Measurements from ENCODE around the gene SLC38A8. TPM values are rescaled to one million over a fixed set of nuclear protein-coding genes. Genes with fewer than 3 reads are reported as not detected.

Gene SLC38A8
- total RNA-seq, 4 donors from 2014 or later, result not detected

DNA sequence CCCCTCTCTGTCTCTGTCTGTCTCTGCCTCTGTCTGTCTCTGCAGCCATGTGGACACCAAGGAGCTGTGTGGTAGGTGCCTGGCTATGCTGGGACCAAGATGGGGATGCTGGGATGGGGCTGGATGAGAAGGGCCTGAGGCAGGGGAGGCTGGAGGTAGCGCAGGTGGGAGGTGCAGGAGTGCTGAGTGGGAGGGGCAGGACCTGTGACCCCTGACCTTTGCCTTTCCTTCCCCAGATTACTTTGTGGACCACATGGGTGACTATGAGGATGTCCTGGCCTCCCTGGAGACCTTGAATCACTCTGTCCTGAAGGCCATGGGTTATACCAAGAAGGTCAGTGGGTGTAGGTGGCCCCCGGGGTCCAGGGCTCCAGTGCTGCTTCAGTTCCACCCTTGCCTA is 61.8 kb downstream of the SLC38A8 start:
- Histone ChIP-seq H3K4me1 (no peaks in the 10 kb centered on the region), H3K9me3 (peaks cover 0 to 21% (median 0%) of the 10 kb centered on the region in 3 donors), H3K27ac (no peak overlapping the region), H3K4me3 (no peak overlapping the region), H3K36me3 (no peaks in the 10 kb centered on the region), H3K27me3 (peaks cover 3% of the 10 kb centered on the region)
- TF ChIP-seq, protein P1, sequence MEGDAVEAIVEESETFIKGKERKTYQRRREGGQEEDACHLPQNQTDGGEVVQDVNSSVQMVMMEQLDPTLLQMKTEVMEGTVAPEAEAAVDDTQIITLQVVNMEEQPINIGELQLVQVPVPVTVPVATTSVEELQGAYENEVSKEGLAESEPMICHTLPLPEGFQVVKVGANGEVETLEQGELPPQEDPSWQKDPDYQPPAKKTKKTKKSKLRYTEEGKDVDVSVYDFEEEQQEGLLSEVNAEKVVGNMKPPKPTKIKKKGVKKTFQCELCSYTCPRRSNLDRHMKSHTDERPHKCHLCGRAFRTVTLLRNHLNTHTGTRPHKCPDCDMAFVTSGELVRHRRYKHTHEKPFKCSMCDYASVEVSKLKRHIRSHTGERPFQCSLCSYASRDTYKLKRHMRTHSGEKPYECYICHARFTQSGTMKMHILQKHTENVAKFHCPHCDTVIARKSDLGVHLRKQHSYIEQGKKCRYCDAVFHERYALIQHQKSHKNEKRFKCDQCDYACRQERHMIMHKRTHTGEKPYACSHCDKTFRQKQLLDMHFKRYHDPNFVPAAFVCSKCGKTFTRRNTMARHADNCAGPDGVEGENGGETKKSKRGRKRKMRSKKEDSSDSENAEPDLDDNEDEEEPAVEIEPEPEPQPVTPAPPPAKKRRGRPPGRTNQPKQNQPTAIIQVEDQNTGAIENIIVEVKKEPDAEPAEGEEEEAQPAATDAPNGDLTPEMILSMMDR (IDR thresholded peaks at IDR 0.05), result no peak
- no peak for TF ChIP-seq EP300 (IDR thresholded peaks at IDR 0.05)
- no peak for TF ChIP-seq POLR2AphosphoS5 (IDR thresholded peaks at IDR 0.05)
- no peak for TF ChIP-seq POLR2A (IDR thresholded peaks at IDR 0.05)
- WGBS, 2 donors (ENCODE audit: low coverage in 1 of 2), result no CpG with 5 or more reads among the region's 2 CpGs
- ATAC-seq, result no peak

DNA sequence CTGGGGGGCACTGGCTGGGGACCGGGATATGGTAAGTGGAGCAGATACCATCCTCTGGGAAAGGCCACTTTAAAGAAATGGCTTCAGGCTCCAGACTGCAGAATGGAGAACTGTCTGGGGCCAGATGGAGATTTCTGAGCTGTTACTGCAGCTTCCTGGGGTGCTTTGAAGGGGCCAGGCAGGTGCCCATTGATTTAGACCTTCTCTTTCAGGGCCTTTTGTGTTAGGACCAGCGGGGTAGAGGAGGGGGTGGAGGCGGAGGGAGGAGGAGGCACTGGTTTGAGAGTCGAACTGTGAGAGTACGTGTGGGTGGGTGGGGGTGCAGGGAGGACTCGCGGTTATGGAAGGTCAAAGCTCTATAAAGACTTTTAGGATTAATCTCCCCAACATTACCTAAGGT is 63.2 kb downstream of the SLC38A8 start:
- Histone ChIP-seq H3K36me3 (no peaks in the 10 kb centered on the region), H3K27ac (no peak overlapping the region), H3K9me3 (peaks cover 0 to 21% (median 0%) of the 10 kb centered on the region in 3 donors), H3K27me3 (peaks cover 3% of the 10 kb centered on the region), H3K4me1 (no peaks in the 10 kb centered on the region), H3K4me3 (no peak overlapping the region)
- no peak for TF ChIP-seq EP300 (IDR thresholded peaks at IDR 0.05)
- 92% methylated on average over 2 of the region's 7 CpGs; no CpG with 5 or more reads in 1 of the 2 donors for WGBS, 2 donors (ENCODE audit: low coverage in 1 of 2)
- no peak for ATAC-seq

DNA sequence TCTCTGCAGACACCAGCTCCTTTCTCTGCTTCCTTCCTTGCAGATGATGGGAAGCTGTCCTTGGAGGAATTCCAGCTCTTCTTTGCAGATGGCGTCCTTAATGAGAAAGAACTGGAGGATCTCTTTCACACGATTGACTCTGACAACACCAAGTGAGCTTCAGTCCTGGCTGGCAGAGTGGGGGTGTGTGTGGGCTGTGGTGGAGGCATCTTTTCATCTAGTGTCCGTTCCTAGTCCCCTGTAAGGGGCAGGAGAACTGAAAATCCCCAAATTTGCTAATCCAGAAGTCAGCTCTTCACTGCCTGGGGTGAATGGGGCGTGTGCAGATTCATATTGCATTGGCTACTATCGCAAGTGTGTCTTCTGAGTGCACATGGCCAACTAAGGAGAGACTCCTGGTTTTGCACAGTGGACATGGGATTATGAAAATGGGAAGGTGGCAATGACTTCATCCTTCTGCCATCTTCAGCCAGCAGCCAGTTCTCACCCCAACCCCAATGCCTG is 64.1 kb downstream of the SLC38A8 start:
- Histone ChIP-seq H3K9me3 (peaks cover 0 to 21% (median 0%) of the 10 kb centered on the region in 3 donors), H3K36me3 (no peaks in the 10 kb centered on the region), H3K27me3 (peaks cover 3% of the 10 kb centered on the region), H3K4me1 (no peaks in the 10 kb centered on the region), H3K4me3 (no peak overlapping the region), H3K27ac (no peak overlapping the region)
- no peak for ATAC-seq
- WGBS, 2 donors (ENCODE audit: low coverage in 1 of 2), result 77% methylated on average over 3 of the region's 5 CpGs; no CpG with 5 or more reads in 1 of the 2 donors
- TF ChIP-seq POLR2A (IDR thresholded peaks at IDR 0.05) (no peak), POLR2AphosphoS5 (IDR thresholded peaks at IDR 0.05) (no peak), EP300 (IDR thresholded peaks at IDR 0.05) (no peak)
- TF ChIP-seq, protein P1 (IDR thresholded peaks at IDR 0.05), result no peak

DNA sequence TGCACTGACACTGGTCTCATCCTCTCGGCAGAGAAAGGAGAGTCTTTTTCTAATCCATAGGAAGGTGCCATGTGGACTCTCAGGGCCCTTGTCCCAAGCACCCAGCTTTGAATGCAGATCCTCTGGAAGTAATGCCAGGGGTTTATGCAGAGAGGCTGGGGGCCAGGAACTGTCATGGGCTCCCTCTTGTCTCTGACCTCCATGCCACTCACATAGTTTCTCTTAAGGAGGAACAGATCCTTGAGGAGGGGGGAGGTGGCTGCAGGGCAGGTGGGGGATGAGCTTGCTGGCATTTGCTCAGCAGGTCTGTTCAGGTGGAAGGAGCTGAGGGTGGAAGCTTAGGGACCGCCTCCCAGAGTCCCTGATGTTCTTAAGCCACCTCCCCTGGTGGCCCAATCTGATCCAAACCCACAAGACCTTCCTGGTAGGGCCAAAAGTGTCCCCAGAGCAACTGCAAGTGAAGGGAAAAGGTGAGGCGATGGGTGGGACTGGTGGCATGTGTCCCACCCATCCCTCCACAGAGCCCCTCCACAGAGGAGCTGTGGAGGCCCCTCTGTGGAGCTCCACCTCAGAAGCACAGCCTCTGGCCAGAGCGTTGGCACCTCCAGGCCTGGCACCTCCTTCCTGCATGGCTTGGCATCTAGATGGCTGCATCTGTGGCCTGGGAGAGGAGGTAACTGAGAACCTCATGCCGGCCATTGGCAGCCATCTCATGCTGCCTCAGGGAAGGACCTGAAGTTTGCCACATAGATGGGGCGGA is 65.4 kb downstream of the SLC38A8 start:
- Histone ChIP-seq H3K9me3 (peaks cover 0 to 21% (median 0%) of the 10 kb centered on the region in 3 donors), H3K27me3 (peaks cover 3% of the 10 kb centered on the region), H3K4me3 (no peak overlapping the region), H3K4me1 (no peaks in the 10 kb centered on the region), H3K27ac (no peak overlapping the region), H3K36me3 (no peaks in the 10 kb centered on the region)
- TF ChIP-seq, protein P1 (IDR thresholded peaks at IDR 0.05), result no peak
- TF ChIP-seq POLR2AphosphoS5 (IDR thresholded peaks at IDR 0.05), result no peak
- TF ChIP-seq EP300 (IDR thresholded peaks at IDR 0.05), result no peak
- no peak for TF ChIP-seq POLR2A (IDR thresholded peaks at IDR 0.05)
- no peak for ATAC-seq
- 20 to 60% methylated on average over 1 to 2 of the region's 6 CpGs for WGBS, 2 donors (ENCODE audit: low coverage in 1 of 2)

DNA sequence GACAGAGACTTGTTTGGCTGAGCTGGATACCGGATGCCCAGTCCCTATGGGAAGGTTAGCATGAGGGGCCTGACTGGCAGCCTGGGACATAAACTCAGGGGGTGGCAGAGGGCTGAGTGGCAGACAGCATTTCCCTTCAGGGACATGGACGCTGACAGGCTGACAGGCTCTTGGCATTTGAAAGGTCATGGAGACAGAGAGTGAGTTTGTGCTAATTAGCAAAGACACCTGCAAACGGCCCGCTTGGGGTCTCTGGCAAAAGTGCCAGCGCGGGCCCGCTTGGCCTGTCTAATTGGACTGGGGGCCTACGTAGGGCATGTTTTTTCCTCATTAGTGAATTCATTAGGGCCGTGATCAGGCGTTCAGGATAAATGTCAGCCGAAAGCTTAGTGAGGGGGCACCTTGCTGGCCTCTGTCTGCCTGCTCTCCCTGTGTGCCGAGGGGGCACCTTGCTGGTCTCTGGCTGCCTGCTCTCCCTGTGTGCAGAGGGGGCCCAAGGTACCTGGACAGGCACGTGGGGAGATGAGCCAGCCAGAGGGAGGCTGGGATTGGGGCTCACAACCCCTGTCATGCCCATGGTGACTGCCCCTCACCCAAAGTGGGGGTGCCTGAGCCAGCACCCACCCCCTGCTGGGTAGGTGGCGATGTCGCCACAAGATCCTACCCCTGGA is 66.9 kb downstream of the SLC38A8 start:
- peaks cover 3% of the 10 kb centered on the region for H3K27me3 ChIP-seq
- no peaks in the 10 kb centered on the region for H3K4me1 ChIP-seq
- H3K27ac ChIP-seq, result no peak overlapping the region
- TF ChIP-seq POLR2AphosphoS5 (IDR thresholded peaks at IDR 0.05) (no peak), POLR2A (IDR thresholded peaks at IDR 0.05) (no peak), EP300 (IDR thresholded peaks at IDR 0.05) (no peak)
- TF ChIP-seq, protein P1 (IDR thresholded peaks at IDR 0.05), result no peak
- peaks cover 0 to 16% (median 0%) of the 10 kb centered on the region in 3 donors for H3K9me3 ChIP-seq
- no peak for ATAC-seq
- WGBS, 2 donors (ENCODE audit: low coverage in 1 of 2), result 40 to 80% methylated on average over 1 of the region's 15 CpGs
- H3K36me3 ChIP-seq, result no peaks in the 10 kb centered on the region
- H3K4me3 ChIP-seq, result no peak overlapping the region
